ENCODE results near the gene UTRN.

GRCh38 chr6:144248003-144248402 lies 37.1 kb upstream of the UTRN start:
- TF ChIP-seq CTCF (IDR thresholded peaks at IDR 0.05) (no peak), ZFX (IDR thresholded peaks at IDR 0.05; ENCODE audit: borderline replicate concordance) (no peak)
